Activated CD8-positive, alpha-beta memory T cell treated with anti-CD3 and anti-CD28 coated beads for 24 hours (primary cell): ENCODE measurements around the gene TP53I11.

ENCODE experiments used
- DNase-seq: peaks from one replicate; pipeline ENCODE4 v3.0.0-alpha.2; 2020

TP53I11 gene

GRCh38 chr11:44950625-44951476 is at the start of gene TP53I11:
TP53I11 (minus strand) TSS chr11:44950883; CDS start chr11:44938335, 12,548 bp downstream.
- peak; percentile 89 for DNase-seq

- no peak for DNase-seq
These were observed 48.4 kb upstream of the TP53I11 start for GRCh38 chr11:44999068-44999467.

- no peak for DNase-seq
These were observed 47.4 kb upstream of the TP53I11 start for GRCh38 chr11:44998051-44998450.

- no peak for DNase-seq
These were observed 46.9 kb upstream of the TP53I11 start for GRCh38 chr11:44997566-44997965.

- no peak for DNase-seq
These were observed 44.1 kb upstream of the TP53I11 start for GRCh38 chr11:44994753-44995152.

- no peak for DNase-seq
These were observed 43.5 kb upstream of the TP53I11 start for GRCh38 chr11:44993971-44994704.

- no peak for DNase-seq
These were observed 42.1 kb upstream of the TP53I11 start for GRCh38 chr11:44992774-44993173.

GRCh38 chr11:44992181-44992582 is 41.5 kb upstream of the TP53I11 start:
- no peak for DNase-seq

- no peak for DNase-seq
These were observed 40.0 kb upstream of the TP53I11 start for GRCh38 chr11:44990665-44991064.

GRCh38 chr11:44989831-44990566 is 39.3 kb upstream of the TP53I11 start:
- DNase-seq = peak; percentile 52

- DNase-seq = peak; percentile 43
These were observed 38.4 kb upstream of the TP53I11 start for GRCh38 chr11:44988981-44989635.

GRCh38 chr11:44988111-44988510 is 37.4 kb upstream of the TP53I11 start:
- peak; percentile 26 for DNase-seq

- DNase-seq = peak; percentile 30
These were observed 36.8 kb upstream of the TP53I11 start for GRCh38 chr11:44987506-44987905.

GRCh38 chr11:44986315-44986714 is 35.6 kb upstream of the TP53I11 start:
- no peak for DNase-seq

- no peak for DNase-seq
These were observed 35.0 kb upstream of the TP53I11 start for GRCh38 chr11:44985721-44986120.

GRCh38 chr11:44983786-44984185 is 33.1 kb upstream of the TP53I11 start:
- DNase-seq = no peak

GRCh38 chr11:44982496-44983062 is 31.9 kb upstream of the TP53I11 start:
- no peak for DNase-seq

- no peak for DNase-seq
These were observed 30.1 kb upstream of the TP53I11 start for GRCh38 chr11:44980533-44981427.

GRCh38 chr11:44979543-44980399 is 29.1 kb upstream of the TP53I11 start:
- DNase-seq = no peak

GRCh38 chr11:44978961-44979331 is 28.3 kb upstream of the TP53I11 start:
- DNase-seq = no peak
